Dermis blood vessel endothelial cell (primary cell): ENCODE results near the gene RGS17. TPM values are rescaled to one million over a fixed set of nuclear protein-coding genes. Genes with fewer than 3 reads are reported as not detected.
"Not testable (repeated sequence)": the region's sequence is repeated elsewhere in the genome, so short reads cannot be mapped to it uniquely, and the experiment has no call there.

Source experiments
- DNase-seq: peaks from one replicate; pipeline ENCODE4 v3.0.0; 2010
- total RNA-seq: library from RNA; depleted of rRNA; stranded (reverse); fragments of >200 nt; gene quantifications from 2 replicates; pipeline ENCODE4 v1.2.3, GENCODE V29; 2014

RGS17 gene
- total RNA-seq, 1 donor from 2014 or later, result 3.9 TPM

DNA sequence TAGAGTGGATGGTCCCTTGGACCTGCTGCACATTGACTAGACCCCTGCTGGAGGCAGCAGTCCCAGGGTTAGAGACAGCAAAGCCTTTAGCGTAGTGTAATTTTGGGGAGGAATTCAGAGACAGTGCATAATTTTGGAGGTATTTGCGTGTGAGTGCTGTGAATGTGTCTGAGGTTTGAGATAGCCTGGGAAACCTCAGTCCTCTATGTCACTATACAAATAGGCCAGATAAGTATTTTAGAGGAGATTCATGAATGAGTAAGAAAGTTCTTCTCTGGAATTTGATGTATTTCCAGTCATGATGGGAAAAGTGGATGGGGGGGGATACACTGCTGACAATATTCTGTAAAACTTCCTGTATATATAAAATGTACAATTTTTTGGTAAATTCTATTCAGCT, 102.8 kb downstream of the RGS17 start:
- DNase-seq, result no peak

DNA sequence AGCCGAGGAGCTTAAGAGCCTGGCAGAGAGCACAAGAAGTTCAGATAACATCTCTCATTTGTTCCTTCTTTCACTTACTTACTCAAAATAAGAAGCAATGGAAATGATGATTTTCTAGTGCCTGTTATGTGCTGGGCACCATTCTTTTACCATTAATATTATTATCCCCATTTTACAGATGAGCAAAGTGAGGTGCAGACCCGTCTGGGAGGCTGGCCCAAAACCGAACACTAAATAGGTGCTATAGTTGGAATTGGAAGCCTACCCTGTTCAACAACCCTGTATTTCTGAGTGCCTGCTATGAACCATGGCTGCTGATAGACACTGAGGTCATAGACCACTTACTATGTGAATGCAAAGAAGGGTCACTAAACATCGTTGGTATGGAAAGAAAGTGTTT, 103.6 kb downstream of the RGS17 start:
- no peak for DNase-seq

DNA sequence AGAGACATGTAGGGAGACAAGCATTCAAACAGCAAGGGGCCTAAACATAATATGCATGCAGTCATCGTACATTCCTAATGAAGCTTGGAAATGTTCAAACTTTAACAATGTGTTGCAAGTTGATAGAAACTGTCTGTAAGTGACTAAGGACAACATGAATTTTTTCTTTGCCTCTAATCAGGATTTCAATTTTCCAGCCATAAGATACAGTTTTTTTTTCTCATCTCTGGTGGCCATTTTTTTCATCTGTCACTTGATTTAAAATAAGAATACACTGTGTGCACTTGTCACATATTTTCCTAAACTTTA, 106.4 kb downstream of the RGS17 start:
- no peak for DNase-seq

DNA sequence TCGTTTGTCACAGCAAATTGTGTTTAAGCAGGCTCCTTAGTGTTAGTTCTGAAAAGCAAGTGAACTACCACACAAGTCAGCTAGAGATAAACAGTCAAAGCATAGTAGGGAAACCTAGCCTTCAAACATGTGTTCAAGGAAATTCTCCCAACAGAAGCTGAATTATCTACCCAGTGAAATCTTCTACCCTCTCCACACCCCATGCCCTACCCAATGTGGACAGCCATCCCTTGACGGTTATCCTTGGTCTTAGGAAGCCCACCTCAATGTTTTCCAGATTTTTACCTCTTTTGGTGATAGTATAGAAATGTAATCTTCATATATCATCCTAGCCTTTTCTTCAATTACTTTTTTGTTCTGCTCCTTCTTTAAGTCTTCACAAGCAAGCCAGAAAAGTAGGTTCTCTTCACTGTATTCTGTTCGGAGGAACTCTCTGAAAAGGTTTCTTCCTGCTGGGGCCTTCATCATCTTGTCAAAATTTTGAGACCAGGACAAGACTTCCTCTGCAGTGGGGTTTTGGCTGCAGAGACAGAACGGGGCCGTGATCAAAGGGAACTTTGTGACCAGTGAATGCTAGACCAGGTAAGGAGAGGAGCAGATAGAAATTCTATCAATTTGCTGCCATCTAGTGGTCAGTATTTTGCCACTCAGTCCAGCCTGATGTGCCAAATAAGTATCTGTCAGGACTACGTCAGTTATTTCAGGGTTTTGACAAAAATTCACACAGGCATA, 106.9 kb downstream of the RGS17 start:
- peak; percentile 83 for DNase-seq

DNA sequence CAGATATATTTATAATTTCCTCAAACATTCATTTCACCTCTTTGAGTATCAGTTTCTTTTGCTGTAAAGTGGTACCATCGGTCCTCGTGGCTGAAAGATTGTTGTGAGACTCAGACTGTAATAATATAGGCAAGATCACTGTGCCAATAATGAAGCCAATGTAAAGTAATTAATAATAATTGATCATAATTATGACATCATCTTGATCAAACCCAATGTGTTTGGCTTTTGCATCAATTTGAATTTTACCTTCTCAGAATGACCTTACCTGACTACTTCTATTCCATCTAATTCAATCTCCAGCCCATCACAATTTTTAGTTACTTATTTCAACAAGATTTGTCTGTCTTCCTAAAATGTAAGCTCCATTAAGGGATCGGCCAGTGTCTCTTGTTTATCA, 112.7 kb downstream of the RGS17 start:
- no peak for DNase-seq

DNA sequence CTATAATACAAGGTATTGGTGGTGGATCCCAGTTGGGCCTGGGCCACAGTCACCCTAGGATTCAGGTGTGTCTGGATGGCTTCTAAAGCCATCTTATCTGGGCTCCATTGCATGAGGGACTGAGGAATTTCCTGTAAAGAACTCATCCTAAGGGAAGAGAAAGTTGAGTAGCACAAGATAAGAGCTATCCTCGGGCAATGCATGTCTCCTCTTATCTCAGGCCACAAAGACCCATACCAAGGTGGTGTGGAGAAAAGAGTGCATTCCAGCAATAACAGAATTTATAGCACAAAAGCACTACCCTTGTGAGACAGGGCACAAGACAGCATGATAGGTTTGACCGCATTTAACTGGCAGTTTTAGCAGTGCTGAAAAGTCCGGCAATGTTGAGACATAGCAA, 114.2 kb downstream of the RGS17 start:
- DNase-seq, result no peak

DNA sequence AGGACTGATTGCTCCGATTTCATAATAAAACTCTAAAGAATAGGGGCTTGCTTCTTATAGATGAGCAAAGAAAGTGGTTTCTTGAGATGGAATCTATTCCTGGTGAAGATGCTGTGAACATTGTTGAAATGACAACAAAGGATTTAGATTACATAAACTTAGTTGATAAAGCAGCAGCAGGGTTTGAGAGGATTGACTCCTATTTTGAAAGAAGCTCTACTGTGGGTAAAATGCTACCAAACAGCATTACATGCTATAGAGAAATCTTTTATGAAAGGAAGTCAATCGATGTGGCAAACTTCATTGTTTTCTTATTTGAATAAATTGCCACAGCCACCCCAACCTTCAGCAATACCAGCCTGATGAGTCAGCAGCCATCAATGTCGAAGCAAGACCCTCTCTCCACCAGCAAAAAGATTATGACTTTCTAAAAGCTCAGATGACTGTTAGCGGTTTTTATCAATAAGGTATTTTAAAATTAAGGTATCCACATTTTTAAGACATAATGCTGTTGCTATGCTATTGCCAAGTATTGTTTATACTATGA, 115.9 kb downstream of the RGS17 start:
- DNase-seq, result peak; percentile 38

DNA sequence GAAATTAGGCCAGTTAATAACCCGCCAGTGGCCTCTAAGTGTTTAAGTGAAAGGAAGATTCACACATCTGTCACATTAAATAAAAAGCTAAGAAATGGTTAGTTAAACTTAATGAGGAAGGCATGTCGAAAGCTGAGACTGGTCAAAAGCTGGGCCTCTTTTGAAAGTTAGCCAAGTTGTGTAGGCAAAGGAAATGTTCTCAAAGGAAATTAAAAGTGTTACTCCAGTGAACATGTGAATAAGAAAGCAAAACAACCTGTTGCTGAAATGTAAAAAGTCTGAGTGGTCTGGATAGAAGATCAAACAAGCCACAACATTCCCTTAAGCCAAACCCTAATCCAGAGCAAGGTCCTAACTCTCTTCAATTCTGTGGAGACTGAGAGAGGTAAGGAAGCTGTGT, 117.6 kb downstream of the RGS17 start:
- DNase-seq, result peak; percentile 44

DNA sequence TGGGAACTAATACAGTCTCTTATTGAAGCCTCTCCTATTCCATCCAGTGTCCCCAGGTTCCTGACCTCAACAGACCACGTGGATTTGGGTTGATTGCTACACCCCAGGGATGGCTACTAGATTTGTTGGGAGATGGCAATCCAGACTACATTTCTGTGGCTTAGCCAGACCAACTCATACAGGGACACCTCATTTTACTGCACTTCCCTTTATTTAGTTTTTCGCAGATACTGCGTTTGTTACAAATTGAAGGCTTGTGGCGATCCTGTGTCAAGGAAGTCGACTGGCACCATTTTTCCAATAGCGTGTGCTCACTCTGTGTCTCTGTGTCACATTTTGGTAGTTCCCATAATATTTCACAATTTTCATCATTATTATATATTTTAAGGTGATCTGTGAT, 118.2 kb downstream of the RGS17 start:
- DNase-seq, result no peak

DNA sequence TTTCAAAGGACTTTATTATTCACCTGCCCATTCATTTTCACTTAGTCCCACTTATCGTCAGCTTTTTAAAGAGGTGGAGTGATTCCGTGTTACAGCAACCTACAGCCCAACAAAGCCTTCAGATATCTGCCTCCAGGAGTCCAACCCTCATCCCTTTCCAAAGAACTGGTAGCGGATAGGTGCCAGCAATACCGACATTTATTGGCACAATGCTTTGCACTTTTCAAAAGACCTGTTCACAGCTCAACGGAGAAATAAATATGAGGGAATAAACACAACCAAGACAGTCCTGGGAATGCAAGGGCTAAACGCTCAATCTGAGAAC, 127.8 kb downstream of the RGS17 start:
- DNase-seq, result no peak

DNA sequence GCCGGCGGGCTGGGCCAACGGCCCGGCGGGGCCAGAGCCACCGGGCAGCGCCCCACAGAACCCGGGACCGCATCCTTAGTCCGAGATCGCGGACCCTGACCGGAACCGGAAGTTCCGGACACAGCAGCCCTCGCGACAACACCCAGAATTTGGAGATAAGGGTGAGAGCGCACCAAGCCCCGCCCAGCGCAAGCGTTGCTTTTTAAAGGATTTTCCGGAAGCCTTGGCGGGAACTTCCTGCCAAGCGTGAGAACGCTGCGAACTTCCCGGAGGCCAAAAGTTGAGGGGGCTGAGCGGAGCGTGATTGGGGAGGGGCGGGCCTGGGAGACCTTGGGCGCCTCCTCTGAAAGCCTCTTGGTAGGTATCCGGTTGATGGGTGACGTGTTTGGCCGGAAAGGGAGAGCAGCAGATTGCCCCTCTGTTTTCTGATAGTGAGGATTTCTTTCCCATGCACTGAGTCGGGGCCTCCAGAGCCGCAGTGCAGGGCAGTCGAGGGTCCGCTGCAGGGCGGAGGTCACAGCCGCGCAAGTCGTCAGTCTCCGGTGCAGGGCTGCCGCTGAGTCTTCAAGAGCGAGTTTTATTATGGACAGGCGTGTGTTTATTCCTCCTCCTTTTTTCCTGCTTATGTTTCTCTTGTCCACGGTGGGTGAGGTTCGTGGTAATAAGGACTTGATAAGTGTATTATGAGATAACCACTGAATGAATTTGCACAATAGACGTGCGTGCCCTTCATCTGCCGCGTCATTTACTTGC, 128.3 kb downstream of the RGS17 start, which contains the start of gene MTRF1L:
TSS of gene MTRF1L (minus strand) at position 97 of the 753 bp plus-strand sequence. CDS start at position 73, 24 bp downstream.
- peak; percentile 98 for DNase-seq

DNA sequence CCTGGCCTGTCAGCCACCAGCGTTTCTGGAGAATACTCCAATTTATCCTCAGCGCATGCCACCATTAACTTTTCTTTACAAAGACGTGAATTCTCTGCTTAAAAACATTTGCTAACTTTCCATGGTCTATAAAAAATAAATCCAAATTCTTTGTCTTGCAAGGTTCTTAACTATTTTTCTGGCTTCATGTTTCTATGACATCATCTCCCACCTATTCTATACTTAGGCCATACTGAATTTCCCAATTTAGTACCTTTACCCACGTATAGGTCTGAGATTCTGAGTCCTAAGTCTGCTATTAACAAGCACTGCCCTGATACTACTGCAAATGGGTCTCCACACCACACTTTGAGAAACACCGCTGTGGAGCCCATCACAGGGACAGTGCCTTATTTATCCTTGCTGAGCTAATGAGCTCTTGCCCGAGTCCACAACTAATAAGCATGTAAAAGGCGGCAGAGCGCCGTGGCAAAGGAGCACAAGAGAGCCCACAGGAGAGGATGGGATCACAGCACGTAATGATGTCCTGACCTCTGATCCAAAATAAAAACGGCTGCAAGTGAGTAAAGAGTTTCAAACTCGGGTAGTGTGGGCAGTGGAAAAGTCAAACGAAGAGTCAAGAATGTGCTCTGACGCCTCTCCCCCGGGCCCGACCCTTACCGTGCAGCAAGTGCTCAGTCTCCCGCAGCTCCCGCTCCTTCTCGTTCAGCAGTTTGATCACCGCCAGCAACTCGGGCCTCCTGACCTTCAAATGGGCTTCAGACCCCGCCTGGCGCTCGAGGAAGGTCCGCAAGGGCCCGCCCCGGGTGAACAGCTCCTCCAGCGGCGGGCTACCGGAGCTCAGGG, 129.1 kb downstream of the RGS17 start:
- peak; percentile 47 for DNase-seq

DNA sequence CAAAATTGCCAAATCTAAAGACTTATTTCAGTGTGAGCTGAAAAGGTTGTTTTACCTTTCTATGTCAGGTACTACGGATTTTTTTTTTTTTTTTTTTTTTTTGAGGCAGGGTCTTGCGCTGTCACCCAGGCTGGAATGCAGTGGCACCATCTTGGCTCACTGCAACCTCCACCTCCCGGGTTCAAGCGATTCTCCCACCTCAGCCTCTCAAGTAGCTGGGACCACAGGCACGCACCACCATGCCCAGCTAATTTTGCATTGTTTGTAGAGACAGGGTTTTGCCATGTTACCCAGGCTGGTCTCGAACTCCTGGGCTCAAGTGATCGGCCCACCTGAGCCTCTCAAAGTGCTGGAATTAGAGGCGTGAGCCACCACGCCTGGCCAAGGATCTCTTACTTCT, 130.3 kb downstream of the RGS17 start:
- not testable (repeated sequence) for DNase-seq

DNA sequence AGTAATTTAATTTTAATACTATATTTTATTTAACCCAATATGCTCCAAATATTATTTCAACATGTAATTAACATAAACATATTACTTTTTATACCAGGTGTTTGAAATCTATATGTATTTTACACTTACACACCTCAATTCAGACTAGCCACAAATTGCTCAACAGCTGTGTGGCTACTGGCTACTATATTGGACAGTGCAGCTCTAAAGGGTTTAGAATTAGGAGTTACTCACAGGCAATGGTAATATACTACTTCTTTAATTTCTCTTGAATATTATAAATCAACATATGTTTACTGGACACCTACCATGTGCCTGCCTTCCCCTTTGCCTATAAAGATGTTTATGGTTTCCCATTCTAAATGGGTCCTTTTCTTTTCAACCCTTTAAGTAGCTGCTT, 130.8 kb downstream of the RGS17 start:
- no peak for DNase-seq

DNA sequence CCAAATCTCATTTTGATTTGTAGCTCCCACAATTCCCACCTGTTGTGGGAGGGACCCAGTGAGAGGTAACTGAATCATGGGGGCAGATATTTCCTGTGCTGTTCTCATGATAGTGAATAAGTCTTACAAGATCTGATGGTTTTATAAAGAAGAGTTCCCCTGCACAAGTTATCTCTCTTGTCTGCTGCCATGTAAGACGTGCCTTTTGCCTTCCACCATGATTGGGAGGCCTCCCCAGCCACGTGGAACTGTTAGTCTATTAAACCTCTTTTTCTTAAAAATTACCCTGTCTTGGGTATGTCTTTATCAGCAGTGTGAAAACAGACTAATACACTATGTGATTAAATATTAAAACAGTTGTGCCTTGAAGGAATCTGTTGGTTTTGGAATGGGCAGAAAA, 131.5 kb downstream of the RGS17 start:
- not testable (repeated sequence) for DNase-seq

DNA sequence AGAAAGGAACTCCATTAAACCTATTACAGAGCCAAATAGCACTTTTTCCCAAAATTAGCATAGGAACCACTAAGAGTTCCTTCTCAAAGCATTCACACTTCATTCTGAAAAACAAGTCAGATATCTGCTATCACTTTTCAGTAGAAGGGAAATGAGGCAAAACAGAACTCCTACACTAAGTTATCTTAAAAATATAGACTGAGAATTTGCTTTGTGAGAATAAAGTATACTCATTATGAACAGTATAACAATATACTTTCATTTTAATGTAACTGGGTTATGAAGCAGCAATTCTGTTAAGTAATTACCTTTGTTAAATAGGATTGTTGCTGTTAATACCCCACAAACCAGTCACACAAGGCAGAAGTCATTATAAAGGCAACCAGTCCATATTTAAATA, 137.2 kb downstream of the RGS17 start:
- DNase-seq, result no peak

DNA sequence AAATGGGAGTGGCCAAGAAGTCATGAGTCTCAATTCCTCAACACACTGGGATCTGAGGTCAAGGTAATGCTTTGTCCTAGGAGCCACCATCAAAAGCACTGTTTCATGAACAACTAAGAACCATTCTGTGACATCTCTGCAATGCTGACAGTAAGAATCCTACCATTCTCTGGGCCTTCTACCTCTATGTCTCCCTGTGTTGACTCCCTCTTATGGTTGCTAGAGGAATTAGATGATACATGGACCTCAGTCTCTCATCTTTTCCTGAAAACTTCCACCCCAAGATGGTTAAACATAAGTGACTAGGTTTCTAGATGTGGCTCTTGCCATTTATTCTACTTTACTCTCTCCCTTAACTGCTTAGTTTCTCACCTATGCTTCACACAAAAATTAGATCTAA, 137.7 kb downstream of the RGS17 start:
- no peak for DNase-seq

DNA sequence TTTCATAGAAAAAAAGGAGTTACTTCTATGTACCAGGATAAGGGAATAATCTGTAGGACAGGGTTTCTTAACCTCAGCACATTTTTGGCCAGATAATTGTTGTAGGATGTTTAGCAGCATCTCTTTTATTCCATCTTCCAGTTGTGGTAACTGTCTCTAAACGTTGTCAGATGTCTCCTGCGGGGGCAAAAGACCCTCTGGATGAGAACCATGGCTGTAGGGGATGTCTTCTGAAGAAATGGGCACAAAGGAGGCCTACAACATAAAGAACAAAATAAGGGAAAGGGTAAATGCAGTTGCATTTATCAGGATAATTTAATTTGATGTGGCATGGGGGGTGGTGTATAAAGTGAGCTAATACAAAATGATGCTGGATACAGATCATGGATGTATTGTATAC, 144.1 kb downstream of the RGS17 start:
- DNase-seq, result no peak

DNA sequence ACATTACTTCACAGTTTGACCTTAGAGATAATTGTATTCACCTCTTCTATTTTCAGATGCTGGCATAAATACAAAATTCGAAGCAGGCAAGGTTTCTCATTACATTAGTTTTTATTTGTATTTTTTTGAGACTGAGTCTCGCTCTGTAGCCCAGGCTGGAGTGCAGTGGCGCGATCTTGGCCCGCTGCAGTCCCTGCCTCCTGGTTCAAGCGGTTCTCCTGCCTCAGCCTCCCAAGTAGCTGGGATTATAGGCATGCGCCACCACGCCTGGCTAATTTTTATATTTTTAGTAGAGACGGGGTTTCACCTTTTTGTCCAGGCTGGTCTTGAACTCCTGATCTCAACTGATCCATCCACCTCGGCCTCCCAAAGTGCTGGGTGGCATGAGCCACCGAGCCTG, 145.8 kb downstream of the RGS17 start:
- DNase-seq, result not testable (repeated sequence)

DNA sequence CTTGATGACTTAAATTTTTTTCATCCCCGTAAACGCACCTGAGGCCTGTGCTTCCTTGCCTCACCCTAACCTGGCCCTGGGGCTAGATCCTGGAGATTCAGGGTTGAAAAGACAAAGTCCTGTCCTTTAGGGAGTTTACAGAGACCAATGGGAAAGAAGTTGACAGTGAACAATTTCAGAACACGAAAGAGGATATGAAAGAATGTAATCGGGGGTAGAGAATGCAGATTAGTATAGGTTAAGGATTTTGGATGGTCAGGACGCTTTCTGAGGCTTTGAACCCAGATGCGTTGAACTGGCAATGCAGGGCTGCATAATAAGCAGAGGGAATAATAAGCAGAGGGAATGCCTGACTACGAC, 146.6 kb downstream of the RGS17 start:
- DNase-seq, result no peak

DNA sequence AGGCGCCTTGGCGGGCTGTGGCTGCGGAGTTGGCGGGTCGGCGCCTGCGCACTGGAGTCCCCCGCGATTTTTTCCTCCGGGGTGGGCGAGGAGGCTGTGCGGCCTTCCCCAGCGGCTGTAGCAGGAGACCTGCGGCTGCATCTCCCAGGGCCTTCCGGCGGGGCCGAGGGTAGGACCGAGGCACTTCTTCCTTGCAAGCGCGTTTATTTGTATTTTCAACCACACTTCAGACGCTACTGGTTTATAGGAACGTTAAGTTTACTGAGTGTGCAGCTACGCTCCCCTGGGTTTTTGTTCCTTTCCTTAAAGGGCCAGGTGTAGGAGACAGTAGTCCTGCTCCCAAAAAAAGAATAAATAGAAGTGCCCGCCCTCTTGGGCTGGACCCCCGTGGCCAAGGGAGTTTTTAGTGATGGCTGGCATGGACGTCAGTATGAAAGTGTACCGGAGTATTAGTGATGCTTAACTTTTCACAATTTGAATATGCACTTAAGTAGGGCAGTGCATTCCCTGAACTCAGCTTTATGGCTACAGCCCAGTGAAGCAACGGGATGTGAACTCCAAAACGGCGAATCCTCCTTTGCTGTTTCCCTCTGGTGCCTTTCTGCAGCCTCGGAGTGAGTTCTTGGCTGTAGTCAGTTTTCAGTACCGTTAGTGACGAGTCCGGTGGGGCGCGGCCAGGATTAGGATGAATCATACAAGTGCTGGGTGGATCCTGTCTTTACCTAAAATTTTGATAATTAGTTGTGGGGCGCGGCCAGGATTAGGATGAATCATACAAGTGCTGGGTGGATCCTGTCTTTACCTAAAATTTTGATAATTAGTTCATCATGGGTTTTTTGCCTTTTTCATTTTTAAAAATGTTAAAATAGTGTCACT, 147.2 kb downstream of the RGS17 start:
- DNase-seq, result peak; percentile 77

DNA sequence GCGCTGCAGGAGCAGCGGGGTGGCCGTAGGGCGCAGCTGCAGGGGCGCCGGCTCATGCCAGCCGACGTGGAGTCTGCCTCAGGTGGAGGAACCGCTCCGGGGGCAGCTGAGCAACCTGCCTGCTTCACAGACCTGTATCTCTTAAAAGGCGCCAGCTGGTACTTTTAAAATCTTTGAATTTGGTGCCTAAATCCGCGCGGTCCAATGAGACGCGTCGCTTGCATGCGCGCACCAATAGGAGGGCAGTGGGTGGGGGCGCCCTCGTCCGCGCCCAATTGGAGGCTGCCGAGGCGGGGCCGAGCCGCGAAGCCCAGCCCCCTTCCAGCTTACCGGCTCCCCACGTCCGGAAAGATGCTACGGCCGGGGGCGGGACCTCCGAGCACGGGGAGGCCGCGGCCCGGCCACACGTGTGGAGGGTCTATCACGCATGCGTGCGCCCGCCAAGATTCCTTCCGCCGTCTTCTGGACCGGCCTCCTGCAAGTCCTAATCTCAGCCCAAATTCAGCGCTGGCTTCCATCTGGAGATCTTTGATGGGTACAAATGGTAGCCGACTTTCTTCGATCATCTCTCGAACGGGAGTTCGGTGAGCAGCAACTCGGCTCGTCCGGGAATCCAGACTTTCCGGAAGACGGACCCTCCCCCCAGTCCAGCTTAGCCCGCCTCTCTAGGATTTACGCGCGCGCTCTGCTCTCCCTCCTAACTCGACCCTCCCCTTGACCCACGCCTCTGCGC, 148.0 kb downstream of the RGS17 start, which contains the start of gene FBXO5:
TSS of gene FBXO5 (minus strand) at position 138 of the 733 bp plus-strand sequence. CDS start at position 56, 82 bp downstream.
- DNase-seq, result peak; percentile 99
